ENCODE measurements around the gene SLC29A1. TPM values are rescaled to one million over a fixed set of nuclear protein-coding genes. Genes with fewer than 3 reads are reported as not detected.
A peak's percentile ranks its signal among the peaks of the same experiment; 100 is the strongest.

Gene SLC29A1
- polyA plus RNA-seq, 1 donor: 86.2 TPM

- DNase-seq (ENCODE audit: low read depth): no peak
Measured at GRCh38 chr6:44237021-44237812, 13.8 kb downstream of the SLC29A1 start.

- no peak for DNase-seq (ENCODE audit: low read depth)
Measured at GRCh38 chr6:44237813-44238433, 14.5 kb downstream of the SLC29A1 start.

GRCh38 chr6:44238687-44239350, 15.4 kb downstream of the SLC29A1 start:
- DNase-seq (ENCODE audit: low read depth): no peak

GRCh38 chr6:44243345-44243744, 19.9 kb downstream of the SLC29A1 start:
- DNase-seq (ENCODE audit: low read depth): no peak

GRCh38 chr6:44245391-44245911, 22.1 kb downstream of the SLC29A1 start:
- no peak for DNase-seq (ENCODE audit: low read depth)

- no peak for DNase-seq (ENCODE audit: low read depth)
Measured at GRCh38 chr6:44245912-44246662, 22.7 kb downstream of the SLC29A1 start.

GRCh38 chr6:44246663-44247337, 23.4 kb downstream of the SLC29A1 start, which contains the start of gene HSP90AB1:
TSS of gene HSP90AB1 (plus strand) at chr6:44247101. CDS start at chr6:44248630, 1,529 bp downstream.
- DNase-seq (ENCODE audit: low read depth): peak; percentile 86

- no peak for DNase-seq (ENCODE audit: low read depth)
Measured at GRCh38 chr6:44247338-44248302, 24.2 kb downstream of the SLC29A1 start.

- DNase-seq (ENCODE audit: low read depth): no peak
Measured at GRCh38 chr6:44248579-44248978, 25.2 kb downstream of the SLC29A1 start.

- DNase-seq (ENCODE audit: low read depth): no peak
Measured at GRCh38 chr6:44249082-44249748, 25.8 kb downstream of the SLC29A1 start.

GRCh38 chr6:44250067-44250717, 26.8 kb downstream of the SLC29A1 start:
- no peak for DNase-seq (ENCODE audit: low read depth)

GRCh38 chr6:44250718-44251123, 27.3 kb downstream of the SLC29A1 start:
- no peak for DNase-seq (ENCODE audit: low read depth)

GRCh38 chr6:44251576-44252524, 28.5 kb downstream of the SLC29A1 start:
- DNase-seq (ENCODE audit: low read depth): no peak

GRCh38 chr6:44253307-44254101, 30.1 kb downstream of the SLC29A1 start:
- no peak for DNase-seq (ENCODE audit: low read depth)

GRCh38 chr6:44254191-44255104, 31.1 kb downstream of the SLC29A1 start:
- DNase-seq (ENCODE audit: low read depth): no peak
